ENCODE data around the gene SPATA2.

DNA sequence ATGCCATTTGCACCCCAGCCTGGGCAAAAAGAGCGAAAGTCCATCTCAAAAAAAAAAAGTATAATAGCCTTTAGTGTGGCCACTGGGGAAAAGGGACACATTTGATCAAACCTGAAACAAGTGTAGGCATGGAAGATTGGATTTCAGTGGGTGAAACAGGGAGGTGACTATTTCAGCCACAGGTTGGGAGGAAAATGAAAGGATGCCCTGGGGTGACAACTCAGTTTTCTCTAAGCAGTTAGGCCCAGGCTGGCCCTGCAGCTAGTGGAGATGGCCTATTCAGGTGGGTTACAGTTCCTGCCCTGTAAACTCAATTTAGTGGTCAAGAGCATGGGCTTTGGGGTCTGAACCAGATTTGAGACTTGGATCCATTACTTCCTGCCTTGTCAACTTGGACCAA, 36.4 kb downstream of the SPATA2 start:
- TF ChIP-seq GATA2 (IDR thresholded peaks at IDR 0.05; ENCODE audit: insufficient read depth, insufficient read length, low read depth, low read length) (no peak), EZH2 (IDR thresholded peaks at IDR 0.05; ENCODE audit: borderline replicate concordance, low read depth, low read length, severe bottlenecking) (no peak), POLR2AphosphoS5 (IDR thresholded peaks at IDR 0.05; ENCODE audit: insufficient read depth, low read depth, low read length) (no peak), MAX (IDR thresholded peaks at IDR 0.05; ENCODE audit: insufficient read depth, insufficient read length) (no peak), POLR2A (IDR thresholded peaks at IDR 0.05; ENCODE audit: low read depth, low read length) (no peak), MYC (IDR thresholded peaks at IDR 0.05; ENCODE audit: low read depth, low read length) (no peak)
- TF ChIP-seq, protein P1, sequence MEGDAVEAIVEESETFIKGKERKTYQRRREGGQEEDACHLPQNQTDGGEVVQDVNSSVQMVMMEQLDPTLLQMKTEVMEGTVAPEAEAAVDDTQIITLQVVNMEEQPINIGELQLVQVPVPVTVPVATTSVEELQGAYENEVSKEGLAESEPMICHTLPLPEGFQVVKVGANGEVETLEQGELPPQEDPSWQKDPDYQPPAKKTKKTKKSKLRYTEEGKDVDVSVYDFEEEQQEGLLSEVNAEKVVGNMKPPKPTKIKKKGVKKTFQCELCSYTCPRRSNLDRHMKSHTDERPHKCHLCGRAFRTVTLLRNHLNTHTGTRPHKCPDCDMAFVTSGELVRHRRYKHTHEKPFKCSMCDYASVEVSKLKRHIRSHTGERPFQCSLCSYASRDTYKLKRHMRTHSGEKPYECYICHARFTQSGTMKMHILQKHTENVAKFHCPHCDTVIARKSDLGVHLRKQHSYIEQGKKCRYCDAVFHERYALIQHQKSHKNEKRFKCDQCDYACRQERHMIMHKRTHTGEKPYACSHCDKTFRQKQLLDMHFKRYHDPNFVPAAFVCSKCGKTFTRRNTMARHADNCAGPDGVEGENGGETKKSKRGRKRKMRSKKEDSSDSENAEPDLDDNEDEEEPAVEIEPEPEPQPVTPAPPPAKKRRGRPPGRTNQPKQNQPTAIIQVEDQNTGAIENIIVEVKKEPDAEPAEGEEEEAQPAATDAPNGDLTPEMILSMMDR (IDR thresholded peaks at IDR 0.05; ENCODE audit: extremely low read depth in 1 of 2, insufficient read depth in 1 of 2, low read depth in 1 of 2, low read length in 2 of 2) = no peak

Data from endothelial cell of umbilical vein (primary cell).